ENCODE data around the gene UST.

GRCh38 chr6:149033454-149033853 is 286.6 kb downstream of the UST start:
- TF ChIP-seq CTCF (conservative IDR thresholded peaks at IDR 0.05; ENCODE audit: low read length) (no peak), EZH2phosphoT487 (IDR thresholded peaks at IDR 0.05; ENCODE audit: borderline replicate concordance, low read depth, low read length) (no peak)

All from OCI-LY7 (cell line).